Smooth muscle cell (in vitro differentiated cells): ENCODE data around the gene SERPINA1. TPM values are rescaled to one million over a fixed set of nuclear protein-coding genes. Genes with fewer than 3 reads are reported as not detected.

Experiments used
- DNase-seq: peaks from one replicate; lab custom pipeline; 2025; ENCODE audit not compliant: unreplicated experiment; lab: John Stamatoyannopoulos, UW
- H2AFZ ChIP-seq: fragments of 200-600 bp; sonication (generic); 2 replicates; pipeline ENCODE4 v1.6.0; 2016; ENCODE audit warnings: antibody characterized with exemption, low read depth, mild to moderate bottlenecking
- H3F3A ChIP-seq: fragments of 200-600 bp; sonication (generic); 2 replicates; pipeline ENCODE4 v1.6.0; 2017; ENCODE audit warnings: antibody characterized with exemption, low read depth
- H3K27ac ChIP-seq: fragments of 200-600 bp; sonication (generic); 2 replicates; pipeline ENCODE4 v1.5.1; 2016; ENCODE audit warnings: low read depth, mild to moderate bottlenecking
- H3K27me3 ChIP-seq: fragments of 200-600 bp; sonication (generic); 2 replicates; pipeline ENCODE4 v1.6.1; 2016; ENCODE audit warnings: low read depth, mild to moderate bottlenecking
- H3K36me3 ChIP-seq: fragments of 200-600 bp; sonication (generic); 2 replicates; pipeline ENCODE4 v1.5.1; 2016; ENCODE audit warnings: low read depth
- H3K4me1 ChIP-seq: fragments of 200-600 bp; sonication (generic); 2 replicates; pipeline ENCODE4 v1.5.1; 2016; ENCODE audit warnings: low read depth
- H3K4me2 ChIP-seq: fragments of 200-600 bp; sonication (generic); 2 replicates; pipeline ENCODE4 v1.6.0; 2016; ENCODE audit warnings: mild to moderate bottlenecking
- H3K4me3 ChIP-seq: fragments of 200-600 bp; sonication (generic); 2 replicates; pipeline ENCODE4 v1.5.1; 2016; ENCODE audit warnings: mild to moderate bottlenecking
- H3K79me2 ChIP-seq: fragments of 200-600 bp; sonication (generic); 2 replicates; pipeline ENCODE4 v1.6.0; 2016; ENCODE audit warnings: low read depth, mild to moderate bottlenecking
- H3K9ac ChIP-seq: fragments of 200-600 bp; sonication (generic); 2 replicates; pipeline ENCODE4 v1.6.0; 2016; ENCODE audit warnings: low read depth
- H3K9me3 ChIP-seq: fragments of 200-600 bp; sonication (generic); replicated peaks from 2 replicates; pipeline ENCODE4 v1.5.1; 2016; ENCODE audit warnings: low read depth
- H4K20me1 ChIP-seq: fragments of 200-600 bp; sonication (generic); 2 replicates; pipeline ENCODE4 v1.6.0; 2016; ENCODE audit warnings: low read depth
- CTCF ChIP-seq: fragments of 200-600 bp; sonication (generic); IDR thresholded peaks from 2 replicates; pipeline ENCODE4 v1.5.1; 2017; ENCODE audit warnings: borderline replicate concordance, mild to moderate bottlenecking, antibody characterized with exemption; ENCODE audit not compliant: insufficient read depth, poor library complexity, severe bottlenecking
- WGBS: methylation state at CpG from one replicate; pipeline ENCODE4 v1.1.7; 2016; ENCODE audit warnings: low lambda C conversion rate; 5-methylcytosine and 5-hydroxymethylcytosine counted together
- polyA plus RNA-seq: library from polyadenylated mRNA; unstranded; fragments of >200 nt; fragmentation: Nextera tagmentation; extraction: Ambion mirVana; gene quantifications from 2 replicates; pipeline ENCODE4 v1.2.1, GENCODE V29; 2016
- total RNA-seq: library from RNA; depleted of rRNA; stranded (reverse); fragments of >200 nt; gene quantifications from 2 replicates; pipeline ENCODE4 v1.2.3, GENCODE V29; 2014

The SERPINA1 gene
- total and polyA plus RNA-seq, 2 experiments from 2014 or later = 1.8 to 2.4 TPM

GRCh38 chr14:94331462-94331861 lies 56.9 kb downstream of the SERPINA1 start:
- DNase-seq = no peak
- H3K4me1 ChIP-seq = no peaks in the 10 kb centered on the region
- no peaks in the 10 kb centered on the region for H3K79me2 ChIP-seq
- H3K27me3 ChIP-seq = no peaks in the 10 kb centered on the region
- H3K4me2 ChIP-seq = no peak overlapping the region
- H4K20me1 ChIP-seq = no peaks in the 10 kb centered on the region
- H3K27ac ChIP-seq = no peak overlapping the region
- no peak for TF ChIP-seq CTCF
- no peak overlapping the region for H3K4me3 ChIP-seq
- no peaks in the 10 kb centered on the region for H3K9me3 ChIP-seq
- H3K36me3 ChIP-seq = no peaks in the 10 kb centered on the region
- no peak overlapping the region for H2AFZ ChIP-seq
- 94% methylated on average over 5 of the region's 5 CpGs for WGBS
- no peak overlapping the region for H3K9ac ChIP-seq
- no peaks in the 10 kb centered on the region for H3F3A ChIP-seq

GRCh38 chr14:94330857-94331256 lies 57.5 kb downstream of the SERPINA1 start:
- TF ChIP-seq CTCF = no peak
- H4K20me1 ChIP-seq = no peaks in the 10 kb centered on the region
- H3K4me3 ChIP-seq = no peak overlapping the region
- no peaks in the 10 kb centered on the region for H3K79me2 ChIP-seq
- no peaks in the 10 kb centered on the region for H3K36me3 ChIP-seq
- H3F3A ChIP-seq = no peaks in the 10 kb centered on the region
- H3K27me3 ChIP-seq = no peaks in the 10 kb centered on the region
- H3K27ac ChIP-seq = no peak overlapping the region
- no peak overlapping the region for H2AFZ ChIP-seq
- WGBS = 81% methylated on average over 2 of the region's 2 CpGs
- no peaks in the 10 kb centered on the region for H3K4me1 ChIP-seq
- no peak overlapping the region for H3K4me2 ChIP-seq
- H3K9ac ChIP-seq = no peak overlapping the region
- DNase-seq = no peak
- no peaks in the 10 kb centered on the region for H3K9me3 ChIP-seq

- H4K20me1 ChIP-seq = no peaks in the 10 kb centered on the region
- TF ChIP-seq CTCF = no peak
- H3K27ac ChIP-seq = no peak overlapping the region
- H3K36me3 ChIP-seq = no peaks in the 10 kb centered on the region
- no peaks in the 10 kb centered on the region for H3K4me1 ChIP-seq
- H3K9ac ChIP-seq = no peak overlapping the region
- H3K4me3 ChIP-seq = no peak overlapping the region
- DNase-seq = no peak
- WGBS = 90% methylated on average over 3 of the region's 3 CpGs
- no peak overlapping the region for H2AFZ ChIP-seq
- H3K79me2 ChIP-seq = no peaks in the 10 kb centered on the region
- no peaks in the 10 kb centered on the region for H3K27me3 ChIP-seq
- no peak overlapping the region for H3K4me2 ChIP-seq
- H3K9me3 ChIP-seq = no peaks in the 10 kb centered on the region
- no peaks in the 10 kb centered on the region for H3F3A ChIP-seq
Observed at GRCh38 chr14:94330432-94330831, 58.0 kb downstream of the SERPINA1 start.

GRCh38 chr14:94329857-94330256 lies 58.5 kb downstream of the SERPINA1 start:
- Histone ChIP-seq H3K79me2 (no peaks in the 10 kb centered on the region), H2AFZ (no peak overlapping the region), H3K36me3 (no peaks in the 10 kb centered on the region), H3K27me3 (no peaks in the 10 kb centered on the region), H4K20me1 (no peaks in the 10 kb centered on the region), H3K9ac (no peak overlapping the region), H3K4me1 (no peaks in the 10 kb centered on the region), H3F3A (no peaks in the 10 kb centered on the region), H3K4me2 (no peak overlapping the region), H3K27ac (no peak overlapping the region), H3K4me3 (no peak overlapping the region), H3K9me3 (no peaks in the 10 kb centered on the region)
- 90% methylated on average over 4 of the region's 4 CpGs for WGBS
- no peak for TF ChIP-seq CTCF
- no peak for DNase-seq
